Measurements from ENCODE around the gene ANO10.

Gene ANO10

GRCh38 chr3:43343185-43343584 lies 278.6 kb downstream of the ANO10 start:
- Histone ChIP-seq H3K4me1 (no peaks in the 10 kb centered on the region), H3K36me3 (peaks cover 96 to 100% (median 98%) of the 10 kb centered on the region in 11 experiments), H3K4me3 (no peak overlapping the region), H3K27ac (no peak overlapping the region), H3K27me3 (no peaks in the 10 kb centered on the region), H3K4me2 (no peak overlapping the region), H3K9me3 (replicated peaks in 1 of 11) (peaks cover 14 to 28% (median 23%) of the 10 kb centered on the region in 11 experiments), H4K20me1 (0 out of 22 replicates have a peak, but pooled peaks cover 0 to 7% (median 0%) of the 10 kb centered on the region in 11 experiments), H3K9ac (no peak overlapping the region)
- TF ChIP-seq Cebpa-rat (IDR thresholded peaks at IDR 0.05), result no peak

GRCh38 chr3:43341788-43342187 lies 280.0 kb downstream of the ANO10 start:
- H3K4me3 ChIP-seq, result no peak overlapping the region
- no peak overlapping the region for H3K4me2 ChIP-seq
- no peak for TF ChIP-seq Cebpa-rat (IDR thresholded peaks at IDR 0.05)
- H3K36me3 ChIP-seq, result peaks cover 96 to 100% (median 98%) of the 10 kb centered on the region in 11 experiments
- no peaks in the 10 kb centered on the region for H3K4me1 ChIP-seq
- H4K20me1 ChIP-seq, result 0 out of 22 replicates have a peak, but pooled peaks cover 0 to 7% (median 0%) of the 10 kb centered on the region in 11 experiments
- no peak overlapping the region for H3K9ac ChIP-seq
- no peak overlapping the region for H3K27ac ChIP-seq
- H3K9me3 ChIP-seq (replicated peaks in 1 of 11), result peaks cover 27 to 28% (median 28%) of the 10 kb centered on the region in 11 experiments
- peaks cover 0 to 4% (median 0%) of the 10 kb centered on the region in 11 experiments; a peak in 1 of 22 replicates for H3K27me3 ChIP-seq

GRCh38 chr3:43340403-43340802 lies 281.4 kb downstream of the ANO10 start:
- Histone ChIP-seq H4K20me1 (0 out of 22 replicates have a peak, but pooled peaks cover 0 to 1% (median 0%) of the 10 kb centered on the region in 11 experiments), H3K9me3 (replicated peaks in 1 of 11) (peaks cover 41 to 42% (median 41%) of the 10 kb centered on the region in 11 experiments), H3K4me1 (no peaks in the 10 kb centered on the region), H3K27ac (no peak overlapping the region), H3K36me3 (peaks cover 96 to 100% (median 98%) of the 10 kb centered on the region in 11 experiments), H3K4me3 (no peak overlapping the region), H3K27me3 (peaks cover 0 to 4% (median 0%) of the 10 kb centered on the region in 11 experiments; a peak in 1 of 22 replicates), H3K4me2 (no peak overlapping the region), H3K9ac (no peak overlapping the region)
- no peak for TF ChIP-seq Cebpa-rat (IDR thresholded peaks at IDR 0.05)

GRCh38 chr3:43338295-43338694 lies 283.5 kb downstream of the ANO10 start:
- Histone ChIP-seq H3K9me3 (replicated peaks in 1 of 11) (peaks cover 51 to 63% (median 62%) of the 10 kb centered on the region in 11 experiments), H3K27ac (no peak overlapping the region), H3K27me3 (peaks cover 0 to 4% (median 0%) of the 10 kb centered on the region in 11 experiments; a peak in 1 of 22 replicates), H3K36me3 (peaks cover 96 to 100% (median 98%) of the 10 kb centered on the region in 11 experiments), H4K20me1 (no peaks in the 10 kb centered on the region), H3K4me2 (no peak overlapping the region), H3K9ac (no peak overlapping the region), H3K4me1 (peaks cover 0 to 8% (median 0%) of the 10 kb centered on the region in 10 experiments; a peak in 3 of 20 replicates), H3K4me3 (peak overlapping the region in 2 of 10 experiments; percentile 22 to 23; a peak in 1 of 20 replicates)
- TF ChIP-seq Cebpa-rat (IDR thresholded peaks at IDR 0.05), result no peak

GRCh38 chr3:43335799-43336198 lies 286.0 kb downstream of the ANO10 start:
- Histone ChIP-seq H3K27ac (no peak overlapping the region), H3K27me3 (peaks cover 0 to 4% (median 0%) of the 10 kb centered on the region in 11 experiments; a peak in 1 of 22 replicates), H3K4me1 (peaks cover 0 to 15% (median 0%) of the 10 kb centered on the region in 10 experiments; a peak in 3 of 20 replicates), H4K20me1 (peaks cover 0 to 9% (median 0%) of the 10 kb centered on the region in 11 experiments; a peak in 4 of 22 replicates), H3K9ac (no peak overlapping the region), H3K4me3 (no peak overlapping the region), H3K9me3 (replicated peaks in 1 of 11) (peaks cover 57 to 82% (median 76%) of the 10 kb centered on the region in 11 experiments), H3K36me3 (peaks cover 86 to 100% (median 95%) of the 10 kb centered on the region in 11 experiments), H3K4me2 (no peak overlapping the region)
- no peak for TF ChIP-seq Cebpa-rat (IDR thresholded peaks at IDR 0.05)

GRCh38 chr3:43334976-43335375 lies 286.8 kb downstream of the ANO10 start:
- Histone ChIP-seq H3K4me2 (no peak overlapping the region), H3K9me3 (replicated peaks in 1 of 11) (peaks cover 57 to 83% (median 76%) of the 10 kb centered on the region in 11 experiments), H3K27me3 (peaks cover 0 to 4% (median 0%) of the 10 kb centered on the region in 11 experiments; a peak in 1 of 22 replicates), H3K36me3 (peaks cover 78 to 100% (median 89%) of the 10 kb centered on the region in 11 experiments), H3K27ac (no peak overlapping the region), H3K4me3 (no peak overlapping the region; a peak in 1 of 20 replicates), H4K20me1 (peaks cover 0 to 15% (median 0%) of the 10 kb centered on the region in 11 experiments; a peak in 6 of 22 replicates), H3K9ac (no peak overlapping the region), H3K4me1 (peaks cover 0 to 15% (median 0%) of the 10 kb centered on the region in 10 experiments; a peak in 3 of 20 replicates)
- TF ChIP-seq Cebpa-rat (IDR thresholded peaks at IDR 0.05), result no peak

GRCh38 chr3:43331381-43331780 lies 290.4 kb downstream of the ANO10 start:
- H3K27ac ChIP-seq, result no peak overlapping the region
- peaks cover 43 to 76% (median 68%) of the 10 kb centered on the region in 11 experiments for H3K36me3 ChIP-seq
- H3K4me1 ChIP-seq, result peaks cover 0 to 35% (median 12%) of the 10 kb centered on the region in 10 experiments; a peak in 16 of 20 replicates
- TF ChIP-seq Cebpa-rat (IDR thresholded peaks at IDR 0.05), result no peak
- no peak overlapping the region for H3K4me3 ChIP-seq
- peaks cover 0 to 47% (median 9%) of the 10 kb centered on the region in 11 experiments; a peak in 11 of 22 replicates for H4K20me1 ChIP-seq
- H3K27me3 ChIP-seq, result no peaks in the 10 kb centered on the region
- no peak overlapping the region for H3K4me2 ChIP-seq
- H3K9ac ChIP-seq, result no peak overlapping the region
- peaks cover 25 to 61% (median 55%) of the 10 kb centered on the region in 11 experiments for H3K9me3 ChIP-seq (replicated peaks in 1 of 11)

- Histone ChIP-seq H3K4me3 (no peak overlapping the region), H3K36me3 (peaks cover 39 to 72% (median 64%) of the 10 kb centered on the region in 11 experiments), H3K4me2 (no peak overlapping the region), H3K27me3 (no peaks in the 10 kb centered on the region), H3K4me1 (peaks cover 0 to 39% (median 15%) of the 10 kb centered on the region in 10 experiments; a peak in 16 of 20 replicates), H4K20me1 (peaks cover 0 to 51% (median 11%) of the 10 kb centered on the region in 11 experiments; a peak in 11 of 22 replicates), H3K9ac (no peak overlapping the region), H3K27ac (no peak overlapping the region), H3K9me3 (replicated peaks in 1 of 11) (peaks cover 21 to 57% (median 51%) of the 10 kb centered on the region in 11 experiments)
- TF ChIP-seq Cebpa-rat (IDR thresholded peaks at IDR 0.05), result no peak
Measured at GRCh38 chr3:43330981-43331380, 290.8 kb downstream of the ANO10 start.

- H3K36me3 ChIP-seq, result peaks cover 18 to 51% (median 40%) of the 10 kb centered on the region in 11 experiments
- no peak overlapping the region for H3K27ac ChIP-seq
- peaks cover 0 to 50% (median 20%) of the 10 kb centered on the region in 10 experiments; a peak in 16 of 20 replicates for H3K4me1 ChIP-seq
- no peak overlapping the region for H3K4me2 ChIP-seq
- no peaks in the 10 kb centered on the region for H3K27me3 ChIP-seq
- no peak overlapping the region for H3K4me3 ChIP-seq
- no peak for TF ChIP-seq Cebpa-rat (IDR thresholded peaks at IDR 0.05)
- H4K20me1 ChIP-seq, result peaks cover 0 to 71% (median 15%) of the 10 kb centered on the region in 11 experiments; a peak in 11 of 22 replicates
- H3K9ac ChIP-seq, result no peak overlapping the region
- H3K9me3 ChIP-seq (replicated peaks in 1 of 11), result peaks cover 6 to 35% (median 27%) of the 10 kb centered on the region in 11 experiments; a peak in 20 of 22 replicates
Measured at GRCh38 chr3:43328653-43329052, 293.2 kb downstream of the ANO10 start.

Measured in BLaER1 treated with 17β-estradiol and CSF1 and Interleukin-3, amounts not matched to agents 10 nM and 100 nM (cell line).